ENCODE data around the gene MT1H. TPM values are rescaled to one million over a fixed set of nuclear protein-coding genes. Genes with fewer than 3 reads are reported as not detected.

Gene MT1H
- total and polyA plus RNA-seq, 2 of the 13 experiments (the other 11 are each of a cell fraction or from before 2014, with no cell fraction given), result 0.60 TPM; not detected in 1

- no peak overlapping the region for H3K9ac ChIP-seq (ENCODE audit: insufficient read depth, low read depth, low read length)
- POLR2A ChIA-PET, result interaction anchor here (0.8 kb wide), 1 partner anchor 24 kb away, joined by 3 read pairs; the partner anchor contains the start of gene MT1E
- ATAC-seq (no peak), DNase-seq (ENCODE audit: low spot score) (no peak), FAIRE-seq (no peak)
- no peak overlapping the region for H3K4me3 ChIP-seq (replicated peaks in 1 of 3; ENCODE audit: insufficient read depth in 1 of 3, low read depth in 2 of 3, low read length in 3 of 3)
- no peak overlapping the region for H3K27ac ChIP-seq (ENCODE audit: extremely low read length, insufficient read depth, low read length)
- CTCF ChIA-PET (ENCODE audit: low intra/inter-chr PET ratio, low total read pairs), result no interaction called here
- peaks cover 24% of the 10 kb centered on the region for H3K4me1 ChIP-seq (ENCODE audit: insufficient read depth, low read length)
- no peaks in the 10 kb centered on the region for H3K79me2 ChIP-seq (ENCODE audit: insufficient read depth, low read length)
- no peak for TF ChIP-seq MTF2 (CRISPR knock-in tag; IDR thresholded peaks at IDR 0.05; ENCODE audit: borderline replicate concordance)
- no peak for TF ChIP-seq RNF2 (conservative IDR thresholded peaks at IDR 0.05; ENCODE audit: low read depth)
- no peak for TF ChIP-seq ZC3H13 (CRISPR knock-in tag; IDR thresholded peaks at IDR 0.05)
- peak; percentile 34; the same call in 1 of the 2 replicates for TF ChIP-seq FOXA3 (CRISPR knock-in tag; IDR thresholded peaks at IDR 0.05)
- peak; percentile 59; the same call in 1 of the 2 replicates for TF ChIP-seq SOX5 (CRISPR knock-in tag; IDR thresholded peaks at IDR 0.05; ENCODE audit: borderline replicate concordance)
- no peak for TF ChIP-seq SOX13 (IDR thresholded peaks at IDR 0.05)
- peak in 1 of 2 experiments; percentile 66; a peak in 2 of 4 replicates for TF ChIP-seq SOX13 (CRISPR knock-in tag; conservative IDR thresholded peaks at IDR 0.05 in 1 of 2, IDR thresholded peaks at IDR 0.05 in 1 of 2)
- TF ChIP-seq, protein P1, sequence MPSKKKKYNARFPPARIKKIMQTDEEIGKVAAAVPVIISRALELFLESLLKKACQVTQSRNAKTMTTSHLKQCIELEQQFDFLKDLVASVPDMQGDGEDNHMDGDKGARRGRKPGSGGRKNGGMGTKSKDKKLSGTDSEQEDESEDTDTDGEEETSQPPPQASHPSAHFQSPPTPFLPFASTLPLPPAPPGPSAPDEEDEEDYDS (CRISPR knock-in tag; IDR thresholded peaks at IDR 0.05), result no peak
- no peak for TF ChIP-seq ZNF703 (CRISPR knock-in tag; IDR thresholded peaks at IDR 0.05; ENCODE audit: borderline replicate concordance)
- TF ChIP-seq RBAK (CRISPR knock-in tag; IDR thresholded peaks at IDR 0.05), result peak; percentile 94
- peak; percentile 86 for TF ChIP-seq BCL6 (CRISPR knock-in tag; IDR thresholded peaks at IDR 0.05)
- no peak for TF ChIP-seq NFE2 (CRISPR knock-in tag; IDR thresholded peaks at IDR 0.05)
- TF ChIP-seq CEBPB (IDR thresholded peaks at IDR 0.05; ENCODE audit: borderline replicate concordance, low read depth, low read length), result peak; percentile 18; the same call in 1 of the 2 replicates
- TF ChIP-seq TBX2 (CRISPR knock-in tag; IDR thresholded peaks at IDR 0.05; ENCODE audit: borderline replicate concordance), result no peak
- TF ChIP-seq FOXA1 (IDR thresholded peaks at IDR 0.05), result no peak
- 0 out of 2 replicates have a peak, but pooled peaks have one; percentile 20 for TF ChIP-seq FOXA1 (CRISPR knock-in tag; IDR thresholded peaks at IDR 0.05)
- TF ChIP-seq TMF1 (CRISPR knock-in tag; IDR thresholded peaks at IDR 0.05; ENCODE audit: low read depth), result no peak
- no peak for TF ChIP-seq ZFP62 (CRISPR knock-in tag; IDR thresholded peaks at IDR 0.05)
- peak; percentile 41; the same call in 1 of the 2 replicates for TF ChIP-seq CEBPG (CRISPR knock-in tag; IDR thresholded peaks at IDR 0.05)
- TF ChIP-seq HOXA7 (CRISPR knock-in tag; IDR thresholded peaks at IDR 0.05), result no peak
- TF ChIP-seq ZNF891 (CRISPR knock-in tag; IDR thresholded peaks at IDR 0.05), result no peak
- no peak for TF ChIP-seq NONO (IDR thresholded peaks at IDR 0.05)
- TF ChIP-seq NONO (CRISPR knock-in tag; conservative IDR thresholded peaks at IDR 0.05), result no peak
- TF ChIP-seq EP300 (IDR thresholded peaks at IDR 0.05; ENCODE audit: low read depth in 2 of 2, low read length in 2 of 2), result no peak
- TF ChIP-seq EP300 (CRISPR knock-in tag; IDR thresholded peaks at IDR 0.05; ENCODE audit: borderline replicate concordance), result no peak
- no peak for TF ChIP-seq SOX6 (IDR thresholded peaks at IDR 0.05)
- TF ChIP-seq SOX6 (CRISPR knock-in tag; IDR thresholded peaks at IDR 0.05), result peak; percentile 33; the same call in 1 of the 2 replicates
- H3K4me2 ChIP-seq (ENCODE audit: low read depth, low read length), result no peak overlapping the region
- no peaks in the 10 kb centered on the region for H3K9me3 ChIP-seq (ENCODE audit: low read length)
- intact Hi-C loops (cut with micrococcal nuclease; ENCODE audit: unreplicated experiment) (loop anchor here (10.0 kb wide), 1 partner anchor 45 kb away; the partner anchor contains the start of gene MT2A), in situ Hi-C loops (cut with HindIII; ENCODE audit: extremely low pct_ligation_motif_present, low pct_unique_long_range_greater_than_20kb) (no loop called here)
- no peaks in the 10 kb centered on the region for H4K20me1 ChIP-seq (ENCODE audit: insufficient read depth, low read length)
- H2AFZ ChIP-seq (ENCODE audit: low read length), result no peak overlapping the region
- no TSS peak for BruUV-seq (replicated peaks)
- 30% methylated on average over 3 of the region's 3 CpGs for WGBS (ENCODE audit: low lambda C conversion rate)
- no peaks in the 10 kb centered on the region for H3K36me3 ChIP-seq (replicated peaks in 1 of 2; ENCODE audit: control insufficient read depth in 1 of 2, insufficient read depth in 2 of 2, low read length in 2 of 2)
- peaks cover 6 to 41% of the 10 kb centered on the region in 2 experiments; a peak in 4 of 5 replicates for H3K27me3 ChIP-seq (ENCODE audit: control insufficient read depth in 1 of 2, insufficient read depth in 2 of 2, low read length in 2 of 2)
Measured at GRCh38 chr16:56649820-56650219, 19.8 kb upstream of the MT1H start.

Measured in HepG2 (cell line).